Kidney (tissue), 14 donors: ENCODE measurements around the gene TTLL9. TPM values are rescaled to one million over a fixed set of nuclear protein-coding genes. Genes with fewer than 3 reads are reported as not detected.

Experiments used
- DNase-seq, 5 donors: peaks; one replicate each; pipeline ENCODE4 v3.0.0-alpha.2; 2013 to 2020
- FAIRE-seq: peaks from 2 replicates; lab custom pipeline; 2012; peaks lifted over from hg19 to GRCh38; lab: Jason Lieb, UNC
- H3K27ac ChIP-seq, 2 donors: one replicate each; pipeline ENCODE4 v1.7.0; 2013; ENCODE audit warnings: low read depth in 2 of 2, low read length in 2 of 2, inconsistent platforms in 1 of 2
- H3K27me3 ChIP-seq: one replicate; pipeline ENCODE4 v1.7.1; 2013; ENCODE audit warnings: low read length, inconsistent platforms; ENCODE audit not compliant: control insufficient read depth, insufficient read depth
- H3K36me3 ChIP-seq, 3 donors: one replicate each; pipeline versions ENCODE4 v1.7.0 to v1.7.1; 2013; ENCODE audit warnings: low read length in 3 of 3, control low read depth in 1 of 3, inconsistent platforms in 1 of 3; ENCODE audit not compliant: insufficient read depth in 3 of 3, control insufficient read depth in 2 of 3
- H3K4me1 ChIP-seq, 3 donors: one replicate each; pipeline versions ENCODE4 v1.7.0 to v1.7.1; 2013; ENCODE audit warnings: low read length in 3 of 3, inconsistent platforms in 1 of 3, low read depth in 1 of 3; ENCODE audit not compliant: control insufficient read depth in 2 of 3, insufficient read depth in 2 of 3
- H3K4me3 ChIP-seq, 3 donors: one replicate each; pipeline versions ENCODE4 v1.7.0 to v1.8.1; 2013; ENCODE audit warnings: low read length in 3 of 3, control low read depth in 1 of 3, inconsistent platforms in 1 of 3
- H3K9ac ChIP-seq, 3 donors: one replicate each; pipeline versions ENCODE4 v1.7.0 to v1.7.1; 2013; ENCODE audit warnings: low read length in 3 of 3, control low read depth in 1 of 3, inconsistent platforms in 1 of 3
- H3K9me3 ChIP-seq, 3 donors: one replicate each; pipeline versions ENCODE4 v1.7.0 to v1.7.1; 2013; ENCODE audit warnings: low read length in 3 of 3, control low read depth in 1 of 3, inconsistent platforms in 1 of 3; ENCODE audit not compliant: control insufficient read depth in 2 of 3, insufficient read depth in 1 of 3
- intact Hi-C: fragments of 100-400 bp; cut with DNase I; formaldehyde crosslinking; loops from one replicate; pipeline ENCODE4 v1.11.1; 2022
- polyA plus RNA-seq: library from polyadenylated mRNA; stranded (reverse); fragments of 350-450 nt; fragmentation: Illumina TruSeq; extraction: RNeasy Lipid Tissue Mini Kit (QIAGEN cat#74804); gene quantifications from one replicate; pipeline ENCODE4 v1.2.3, GENCODE V29; 2014; ENCODE audit warnings: low read depth, low replicate concordance; ENCODE audit not compliant: insufficient read depth
- total RNA-seq: library from RNA; stranded (reverse); fragmentation: NEBNext Ultra II Directional; extraction: Animal tissue kit (Norgen Biotek cat#: 25700); gene quantifications from one replicate; pipeline ENCODE4 v1.2.1, GENCODE V29; 2021
- TF ChIP-seq, protein P1 (sequence below): IDR thresholded peaks from 3 replicates; pipeline ENCODE4 v1.5.1; 2012; ENCODE audit warnings: mild to moderate bottlenecking, moderate library complexity, borderline replicate concordance; ENCODE audit not compliant: insufficient read depth; ENCODE audit errors: extremely low read depth
- donor health status: control.
- donor health status: control.
- donor health status: control.
- donor health status: control.
- donor health status: control.
- donor health status: DM: yes; HTN: yes; CAD: no.
- donor health status: Normal renal cell carcinoma (clear cell type).

TTLL9 gene
- total and polyA plus RNA-seq, 2 donors from 2014 or later = 0.82 to 1.9 TPM

DNA sequence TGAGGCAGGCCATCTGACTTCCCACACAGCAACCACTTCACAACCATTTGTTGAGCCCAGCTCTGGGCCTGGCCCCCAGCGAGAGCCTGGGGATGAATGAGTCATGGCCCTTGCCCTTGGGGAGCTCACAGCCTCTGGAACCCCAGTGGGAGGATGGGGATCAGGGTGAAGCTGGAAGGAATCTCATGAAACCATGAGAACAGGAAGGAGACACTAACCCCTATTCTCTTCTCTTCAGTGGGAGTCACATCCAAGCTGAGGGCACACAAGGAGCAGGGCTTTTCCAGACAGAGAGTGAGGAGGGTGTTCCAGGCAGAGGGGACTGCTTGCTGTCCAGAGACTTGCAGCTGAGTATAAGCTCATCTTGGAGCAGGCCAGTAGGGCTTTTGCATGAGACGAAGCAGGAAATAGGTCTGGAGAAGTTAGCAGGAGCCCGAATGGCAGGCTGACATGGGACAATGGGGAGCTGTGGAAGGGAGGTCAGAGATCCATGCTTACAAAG is 32.5 kb upstream of the TTLL9 start:
- Histone ChIP-seq H3K27ac (peak overlapping the region; percentile 48 to 53), H3K36me3 (no peaks in the 10 kb centered on the region), H3K9ac (no peak overlapping the region), H3K9me3 (no peaks in the 10 kb centered on the region), H3K4me3 (no peak overlapping the region), H3K4me1 (peaks cover 0 to 30% (median 6%) of the 10 kb centered on the region in 3 donors), H3K27me3 (no peaks in the 10 kb centered on the region)
- no peak for FAIRE-seq
- DNase-seq = no peak
- TF ChIP-seq, protein P1, sequence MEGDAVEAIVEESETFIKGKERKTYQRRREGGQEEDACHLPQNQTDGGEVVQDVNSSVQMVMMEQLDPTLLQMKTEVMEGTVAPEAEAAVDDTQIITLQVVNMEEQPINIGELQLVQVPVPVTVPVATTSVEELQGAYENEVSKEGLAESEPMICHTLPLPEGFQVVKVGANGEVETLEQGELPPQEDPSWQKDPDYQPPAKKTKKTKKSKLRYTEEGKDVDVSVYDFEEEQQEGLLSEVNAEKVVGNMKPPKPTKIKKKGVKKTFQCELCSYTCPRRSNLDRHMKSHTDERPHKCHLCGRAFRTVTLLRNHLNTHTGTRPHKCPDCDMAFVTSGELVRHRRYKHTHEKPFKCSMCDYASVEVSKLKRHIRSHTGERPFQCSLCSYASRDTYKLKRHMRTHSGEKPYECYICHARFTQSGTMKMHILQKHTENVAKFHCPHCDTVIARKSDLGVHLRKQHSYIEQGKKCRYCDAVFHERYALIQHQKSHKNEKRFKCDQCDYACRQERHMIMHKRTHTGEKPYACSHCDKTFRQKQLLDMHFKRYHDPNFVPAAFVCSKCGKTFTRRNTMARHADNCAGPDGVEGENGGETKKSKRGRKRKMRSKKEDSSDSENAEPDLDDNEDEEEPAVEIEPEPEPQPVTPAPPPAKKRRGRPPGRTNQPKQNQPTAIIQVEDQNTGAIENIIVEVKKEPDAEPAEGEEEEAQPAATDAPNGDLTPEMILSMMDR = no peak
- intact Hi-C loops = no loop called here

DNA sequence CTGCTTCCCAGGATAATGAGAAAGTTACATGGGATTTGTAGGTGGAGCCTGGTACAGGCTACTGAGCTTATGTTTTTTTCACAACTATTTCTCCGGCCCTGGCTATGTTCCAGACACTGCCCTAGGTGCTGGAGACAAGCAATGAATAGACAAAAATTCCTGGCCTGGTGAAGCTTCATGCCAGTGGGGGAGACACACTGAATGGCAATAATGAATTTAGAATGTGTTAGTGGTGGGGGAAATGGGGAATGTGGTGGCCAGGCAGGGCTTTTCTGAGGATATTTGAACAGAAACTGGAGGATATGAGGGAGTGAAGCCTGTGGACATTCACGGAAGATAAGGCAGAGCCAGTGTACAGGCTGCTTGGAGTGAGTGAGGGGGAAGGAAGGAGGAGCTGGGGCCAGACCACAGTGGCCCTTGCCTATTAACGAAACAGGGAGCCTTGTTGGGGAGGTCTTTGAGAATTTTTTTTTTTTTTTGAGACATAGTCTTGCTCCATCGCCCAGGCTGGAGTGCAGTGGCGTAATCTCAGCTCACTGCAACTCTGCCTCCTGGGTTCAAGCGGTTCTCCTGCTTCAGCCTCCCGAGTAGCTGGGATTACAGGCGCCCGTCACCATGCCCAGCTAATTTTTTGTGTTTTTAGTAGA is 31.7 kb upstream of the TTLL9 start:
- no peak for DNase-seq
- H3K27ac ChIP-seq = no peak overlapping the region
- H3K9ac ChIP-seq = no peak overlapping the region
- no peaks in the 10 kb centered on the region for H3K9me3 ChIP-seq
- no peaks in the 10 kb centered on the region for H3K27me3 ChIP-seq
- no peaks in the 10 kb centered on the region for H3K36me3 ChIP-seq
- intact Hi-C loops = no loop called here
- TF ChIP-seq, protein P1 = no peak
- H3K4me1 ChIP-seq = peaks cover 0 to 36% (median 6%) of the 10 kb centered on the region in 3 donors
- no peak for FAIRE-seq
- no peak overlapping the region for H3K4me3 ChIP-seq

DNA sequence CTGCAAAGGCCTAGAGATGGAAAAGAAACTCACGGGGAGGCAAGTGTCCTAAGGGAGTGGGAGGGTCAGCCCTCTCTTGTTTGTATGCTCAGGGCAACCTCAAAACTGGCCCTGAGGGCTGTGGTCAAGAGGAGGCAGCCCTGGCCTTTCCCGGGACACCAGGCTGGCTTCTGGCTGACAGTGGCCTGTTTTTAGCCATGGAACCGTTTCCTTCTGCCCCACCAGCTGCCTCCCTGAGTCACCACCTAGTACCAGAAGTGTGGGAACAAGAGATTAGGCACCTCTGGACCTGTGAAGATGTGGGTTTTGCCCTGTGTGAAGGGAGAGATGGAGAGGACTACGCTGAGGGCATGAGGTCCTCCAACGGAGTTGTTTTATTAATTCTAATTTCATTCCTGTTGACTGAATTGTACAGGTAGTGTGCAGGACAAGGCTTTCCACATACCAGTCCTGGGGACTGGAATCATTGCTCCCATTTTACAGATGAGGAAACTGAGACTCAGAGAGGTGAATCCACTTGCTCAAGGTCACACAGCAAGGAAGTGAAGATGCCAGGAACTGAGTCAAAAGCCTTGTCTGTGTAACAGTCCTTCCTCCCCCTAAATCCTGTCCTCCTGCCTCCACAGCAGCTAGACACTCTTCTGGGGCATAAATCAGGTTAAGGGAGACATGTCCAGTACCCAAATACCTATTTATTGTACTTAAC is 30.5 kb upstream of the TTLL9 start:
- no peak for FAIRE-seq
- TF ChIP-seq, protein P1 = no peak
- DNase-seq = no peak
- H3K27ac ChIP-seq = no peak overlapping the region
- no peaks in the 10 kb centered on the region for H3K27me3 ChIP-seq
- H3K4me1 ChIP-seq = peaks cover 0 to 36% (median 6%) of the 10 kb centered on the region in 3 donors
- H3K9ac ChIP-seq = no peak overlapping the region
- no peaks in the 10 kb centered on the region for H3K9me3 ChIP-seq
- no peak overlapping the region for H3K4me3 ChIP-seq
- H3K36me3 ChIP-seq = no peaks in the 10 kb centered on the region
- intact Hi-C loops = no loop called here
